GM19099 (cell line): ENCODE results near the gene IZUMO1R.

Experiments
- POLR2A ChIP-seq: IDR thresholded peaks from 3 replicates; pipeline ENCODE4 v1.6.1; 2011; ENCODE audit warnings: low read depth; ENCODE audit not compliant: insufficient read length; ENCODE audit errors: extremely low read depth

IZUMO1R gene

DNA sequence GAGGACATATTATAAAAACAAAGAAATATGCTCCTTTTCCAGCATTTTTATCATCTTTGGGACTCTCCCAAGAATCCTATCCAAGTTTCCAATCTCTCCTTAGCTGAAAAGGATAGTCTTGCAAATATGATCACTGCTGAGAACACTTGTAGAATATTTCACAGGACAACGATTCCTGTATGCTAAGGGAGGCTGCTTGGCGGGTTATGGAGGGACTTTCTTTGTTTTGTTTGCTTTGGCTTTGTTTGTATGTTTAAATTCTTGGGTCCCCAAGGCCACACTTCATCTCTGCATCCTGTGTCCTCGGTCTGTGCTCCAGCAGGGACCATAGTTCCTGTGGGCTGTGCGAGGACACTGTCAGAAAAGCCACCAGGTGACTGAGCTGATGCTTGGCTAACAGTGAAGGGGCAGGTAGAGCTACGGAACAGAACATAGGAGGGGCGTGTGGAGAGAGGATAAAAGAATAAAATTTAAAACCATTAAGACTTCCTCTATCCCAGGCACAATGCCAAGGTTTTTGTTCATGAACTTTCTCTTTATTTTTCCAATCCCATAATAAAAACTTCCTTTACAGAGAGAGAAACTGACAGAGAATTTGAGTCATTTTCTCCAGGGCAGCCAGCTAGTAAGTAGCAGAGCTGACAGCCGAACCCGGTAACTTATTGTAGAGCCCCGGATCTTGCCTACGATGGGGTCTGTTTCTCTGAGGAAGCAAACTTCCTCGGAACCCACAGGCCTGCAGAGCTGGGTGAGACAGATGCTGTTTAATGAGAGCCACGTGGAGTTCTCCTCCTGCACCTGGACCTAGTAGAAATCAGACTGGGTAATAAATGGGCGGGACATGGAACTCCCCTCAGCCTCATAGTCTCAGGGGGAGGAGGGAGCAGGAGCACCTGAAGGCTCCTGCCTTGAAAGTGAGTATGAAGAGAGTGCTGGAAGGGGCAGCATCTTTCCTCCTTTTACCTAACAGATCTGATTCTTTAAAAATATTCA, at the start of gene IZUMO1R:
Gene IZUMO1R, plus strand, starts transcription at position 615 of the 993 bp plus-strand sequence. CDS start 1,057 bp downstream, outside the sequence.
- TF ChIP-seq POLR2A: no peak

GRCh38 chr11:94271885-94272372, 32.5 kb upstream of the IZUMO1R start:
- TF ChIP-seq POLR2A: no peak

- TF ChIP-seq POLR2A: no peak
Observed at GRCh38 chr11:94272738-94273313, 31.6 kb upstream of the IZUMO1R start.

DNA sequence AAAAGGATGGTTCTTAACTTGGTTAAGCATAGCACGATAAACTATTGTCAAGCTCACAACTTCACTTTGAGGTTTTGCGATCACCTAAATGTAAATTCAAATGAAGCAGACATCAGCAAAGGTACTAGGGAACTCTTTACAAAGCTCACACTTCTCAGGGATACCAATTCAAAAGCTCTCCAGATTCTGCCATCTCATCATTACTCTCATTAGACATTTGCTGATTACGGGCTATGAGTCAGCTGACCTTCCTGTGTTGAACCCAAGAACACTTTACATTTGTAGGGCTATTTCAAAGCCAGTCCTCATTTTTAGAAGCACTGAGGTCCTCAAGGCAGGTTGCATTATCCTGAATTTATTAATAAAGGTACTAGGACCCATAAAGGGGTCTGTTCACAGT, 28.4 kb upstream of the IZUMO1R start:
- no peak for TF ChIP-seq POLR2A

GRCh38 chr11:94276943-94277342, 27.4 kb upstream of the IZUMO1R start:
- no peak for TF ChIP-seq POLR2A

DNA sequence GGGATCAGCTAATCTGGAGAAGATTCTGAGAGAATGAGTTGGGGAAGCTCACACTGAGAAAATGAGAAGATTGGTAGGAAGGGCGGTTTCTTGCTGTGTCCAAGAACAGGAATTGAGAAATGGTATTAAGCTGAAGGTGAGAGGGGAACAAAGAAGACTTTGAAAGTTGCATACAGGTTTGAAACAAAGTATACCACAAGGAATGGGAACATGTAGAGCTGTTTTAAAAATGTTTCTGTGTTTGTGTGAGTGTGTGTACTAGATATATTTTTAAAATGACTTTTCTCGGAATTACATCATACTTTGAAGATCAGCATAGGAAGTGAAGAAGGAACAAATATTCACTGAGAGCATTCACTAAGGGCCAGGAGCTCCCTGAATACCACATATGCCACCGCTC, 24.4 kb upstream of the IZUMO1R start:
- no peak for TF ChIP-seq POLR2A

DNA sequence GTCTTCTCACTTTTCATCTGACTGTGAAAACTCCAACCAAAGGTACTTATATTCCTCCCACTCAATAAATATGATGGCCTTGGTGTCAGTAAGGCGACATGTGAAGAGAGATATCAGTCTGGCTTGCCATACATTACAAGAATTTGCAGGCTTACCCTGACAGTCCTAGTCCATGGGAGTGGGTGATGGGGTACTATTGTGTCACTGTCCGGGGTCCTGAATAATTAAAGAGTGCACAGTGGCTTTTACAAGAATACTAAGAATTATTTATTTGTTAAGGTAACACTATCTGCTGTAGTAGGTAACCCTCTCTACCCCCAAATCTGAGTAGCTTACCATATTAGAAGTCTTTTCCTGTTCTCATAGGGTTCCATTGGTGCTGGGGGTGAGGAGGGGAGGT, 23.1 kb upstream of the IZUMO1R start:
- no peak for TF ChIP-seq POLR2A

DNA sequence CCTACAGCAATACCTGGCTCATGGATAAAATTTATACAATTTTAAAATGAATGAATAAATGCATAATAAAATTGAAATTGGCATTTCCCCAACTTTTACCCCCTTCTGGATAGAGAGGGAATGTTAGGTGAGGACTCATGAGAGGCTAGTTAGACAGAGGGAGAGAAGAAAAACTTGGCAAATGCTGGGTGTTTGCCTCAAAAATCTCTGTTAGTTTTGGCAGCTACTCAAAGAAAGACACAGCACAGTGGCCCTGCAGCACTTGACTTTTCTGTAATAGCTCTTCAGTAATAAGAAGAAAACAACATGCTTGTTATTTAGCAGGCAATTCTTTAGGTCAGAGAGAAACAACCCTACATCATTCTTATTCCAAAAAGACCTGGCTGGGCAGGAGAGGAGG, 20.7 kb upstream of the IZUMO1R start:
- TF ChIP-seq POLR2A: no peak

- TF ChIP-seq POLR2A: no peak
Observed at GRCh38 chr11:94295534-94295933, 8.8 kb upstream of the IZUMO1R start.

GRCh38 chr11:94297985-94298576, 6.3 kb upstream of the IZUMO1R start:
- TF ChIP-seq POLR2A: no peak

GRCh38 chr11:94302776-94303175, 1.6 kb upstream of the IZUMO1R start:
- TF ChIP-seq POLR2A: no peak

- no peak for TF ChIP-seq POLR2A
Observed at GRCh38 chr11:94305146-94305545, 766 bp downstream of the IZUMO1R start.

DNA sequence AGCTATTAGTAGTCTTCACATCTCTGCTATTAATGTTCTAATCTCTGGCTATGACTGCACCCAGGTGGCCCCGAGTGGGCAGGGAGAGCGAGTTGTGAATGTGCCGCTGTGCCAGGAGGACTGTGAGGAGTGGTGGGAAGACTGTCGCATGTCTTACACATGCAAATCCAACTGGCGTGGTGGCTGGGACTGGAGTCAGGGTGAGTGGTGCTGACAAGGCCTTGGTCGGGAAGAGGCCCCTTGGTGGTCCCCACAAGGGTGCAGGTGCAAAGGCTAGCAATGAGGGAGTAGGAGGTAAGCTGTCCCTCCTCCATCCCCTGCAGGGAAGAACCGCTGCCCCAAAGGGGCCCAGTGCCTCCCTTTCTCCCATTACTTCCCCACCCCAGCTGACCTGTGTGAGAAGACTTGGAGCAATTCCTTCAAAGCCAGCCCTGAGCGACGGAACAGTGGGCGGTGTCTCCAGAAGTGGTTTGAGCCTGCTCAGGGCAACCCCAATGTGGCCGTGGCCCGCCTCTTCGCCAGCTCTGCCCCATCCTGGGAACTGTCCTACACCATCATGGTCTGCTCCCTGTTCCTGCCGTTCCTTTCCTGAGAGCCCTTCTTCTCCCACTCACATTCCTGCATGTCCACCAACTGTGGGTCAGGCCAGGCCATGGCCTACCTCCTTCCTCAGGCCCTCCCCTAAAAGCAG, 2.9 kb downstream of the IZUMO1R start:
- TF ChIP-seq POLR2A: no peak

GRCh38 chr11:94308024-94308423, 3.6 kb downstream of the IZUMO1R start:
- TF ChIP-seq POLR2A: no peak

DNA sequence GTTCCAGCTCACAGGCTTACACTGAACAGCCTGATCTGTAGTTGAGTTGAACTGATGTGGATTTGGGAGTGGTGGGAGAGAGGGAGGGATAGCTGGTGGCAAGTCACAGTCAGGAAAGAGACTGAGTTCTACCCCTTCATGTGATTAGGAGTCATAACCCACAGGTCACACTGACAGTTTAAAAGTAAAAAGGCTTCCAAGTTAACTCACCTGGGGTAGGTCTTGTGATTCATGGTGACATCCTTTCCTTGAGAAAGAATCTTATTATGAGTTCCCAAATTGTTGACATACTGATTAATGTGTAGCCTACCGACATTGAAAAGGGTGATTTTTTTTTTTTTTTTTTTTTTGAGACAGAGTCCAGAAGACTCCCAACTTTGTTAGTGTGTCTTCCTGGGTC, 5.4 kb downstream of the IZUMO1R start:
- no peak for TF ChIP-seq POLR2A
